ENCODE results near the gene PPARA.

The PPARA gene

DNA sequence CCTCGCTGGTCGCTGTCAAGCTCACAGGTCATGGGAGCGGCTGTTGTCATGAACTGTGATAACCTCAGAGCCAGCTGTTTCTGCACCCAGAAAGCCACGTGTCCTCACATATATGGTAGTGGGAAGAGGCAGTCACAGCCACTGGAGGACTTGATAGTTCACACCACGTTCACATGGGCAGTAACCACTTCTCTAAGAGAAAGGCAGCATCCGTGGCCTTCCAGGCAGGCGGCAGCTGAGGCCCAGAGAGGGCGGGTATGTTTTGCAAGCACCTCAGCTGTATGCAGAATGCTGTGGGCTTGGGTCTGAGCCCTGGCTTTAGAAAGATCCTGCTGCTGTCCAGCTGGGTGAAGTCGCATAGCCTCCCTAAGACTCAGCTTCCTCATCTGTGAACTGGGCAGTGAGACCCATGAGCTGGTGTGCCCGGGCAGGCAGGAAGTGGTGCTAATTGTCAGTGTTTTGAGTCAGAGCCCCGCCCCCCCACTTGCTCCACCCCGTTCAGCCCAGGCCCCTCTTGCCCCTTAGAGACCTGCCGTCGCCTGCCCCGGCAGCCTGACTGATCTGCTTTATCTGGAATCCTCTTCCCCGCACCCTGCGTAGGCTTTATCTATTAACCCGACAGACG is 130.8 kb downstream of the PPARA start:
- DNase-seq = no peak

- DNase-seq = no peak
Measured at GRCh38 chr22:46281866-46282678, 131.7 kb downstream of the PPARA start.

DNA sequence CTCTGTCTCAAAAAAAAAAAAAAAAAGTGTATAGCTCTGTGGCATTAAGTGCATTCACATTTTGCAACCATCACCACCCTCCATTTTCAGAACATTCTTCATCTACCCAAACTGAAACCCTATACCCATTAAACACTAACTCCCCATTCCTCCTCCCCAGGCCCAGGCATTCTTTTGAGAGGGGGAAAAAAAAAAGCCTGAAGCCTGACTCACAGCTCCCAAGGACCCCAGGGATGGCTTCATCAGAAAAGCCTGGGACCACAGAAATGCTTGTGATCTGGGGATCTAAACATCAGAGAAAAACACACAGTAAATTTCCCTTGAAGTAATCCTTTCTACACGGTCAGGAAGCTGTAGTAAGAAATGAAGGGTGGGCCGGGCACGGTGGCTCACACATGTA is 135.7 kb downstream of the PPARA start:
- DNase-seq = no peak

DNA sequence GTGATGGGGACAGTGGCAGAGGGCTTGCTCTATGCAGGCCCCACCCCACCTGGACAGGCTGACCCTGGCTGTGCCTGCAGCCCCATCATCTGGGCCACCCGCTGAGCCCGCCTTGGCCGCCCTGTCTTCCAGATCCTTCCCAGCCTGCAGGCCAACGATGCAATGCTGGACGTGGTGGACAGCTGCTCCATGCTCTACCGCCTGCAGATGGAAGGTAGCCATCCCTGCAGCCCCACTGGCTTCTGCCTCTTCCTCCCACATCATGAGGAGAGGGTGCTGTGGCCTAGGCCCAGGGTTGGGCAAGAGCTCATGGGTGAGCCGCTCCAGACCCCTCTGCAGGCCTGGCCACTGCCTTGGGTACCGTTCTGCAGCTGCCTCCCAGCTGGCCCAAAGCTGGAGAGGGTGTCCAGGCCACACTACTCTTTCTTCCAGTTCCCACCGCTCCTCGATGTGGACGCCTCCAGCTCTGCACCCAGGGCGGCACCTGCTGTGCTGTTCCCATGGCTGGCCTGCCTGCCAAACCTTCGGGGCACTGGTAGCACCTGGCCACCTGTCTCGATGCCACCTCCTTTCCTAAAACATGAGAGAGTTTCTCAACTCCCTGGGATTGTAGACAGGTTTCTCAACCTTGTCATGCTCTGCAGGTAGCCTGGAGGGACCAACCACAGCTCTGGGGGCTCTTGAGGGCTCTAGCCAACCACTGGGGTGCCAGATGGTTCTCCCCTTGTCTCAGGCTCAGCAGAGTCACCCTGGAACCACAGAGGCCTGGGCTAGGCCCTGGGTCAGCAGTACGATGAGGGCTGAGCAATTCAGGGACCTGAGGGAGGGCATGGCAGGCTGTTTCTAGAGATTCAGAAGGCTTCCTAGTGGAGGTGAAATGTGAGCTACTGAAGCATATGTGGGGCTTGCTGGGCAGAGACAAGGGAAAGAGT is 136.9 kb downstream of the PPARA start:
- DNase-seq = no peak

GRCh38 chr22:46287873-46288751 is 137.8 kb downstream of the PPARA start:
- no peak for DNase-seq

DNA sequence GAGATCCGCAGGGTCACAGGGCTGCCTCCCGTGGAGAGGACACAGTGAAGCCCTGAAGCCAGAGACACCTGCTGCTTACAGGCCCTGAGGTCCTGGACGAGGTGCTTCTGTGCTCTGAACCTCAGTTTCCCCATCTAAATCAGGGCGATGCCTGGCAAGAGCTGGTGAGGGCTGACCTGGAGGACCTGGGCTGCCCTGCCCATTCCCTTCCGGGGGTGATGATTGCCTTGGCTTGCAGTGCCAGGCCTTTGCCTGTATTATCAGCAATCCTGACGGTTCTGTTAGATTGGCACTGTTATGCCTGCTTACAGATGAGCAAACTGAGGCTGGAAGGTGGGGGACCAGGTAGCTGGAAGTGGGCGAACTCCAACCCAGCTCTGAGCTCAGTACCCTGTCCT is 138.5 kb downstream of the PPARA start:
- DNase-seq = no peak

DNA sequence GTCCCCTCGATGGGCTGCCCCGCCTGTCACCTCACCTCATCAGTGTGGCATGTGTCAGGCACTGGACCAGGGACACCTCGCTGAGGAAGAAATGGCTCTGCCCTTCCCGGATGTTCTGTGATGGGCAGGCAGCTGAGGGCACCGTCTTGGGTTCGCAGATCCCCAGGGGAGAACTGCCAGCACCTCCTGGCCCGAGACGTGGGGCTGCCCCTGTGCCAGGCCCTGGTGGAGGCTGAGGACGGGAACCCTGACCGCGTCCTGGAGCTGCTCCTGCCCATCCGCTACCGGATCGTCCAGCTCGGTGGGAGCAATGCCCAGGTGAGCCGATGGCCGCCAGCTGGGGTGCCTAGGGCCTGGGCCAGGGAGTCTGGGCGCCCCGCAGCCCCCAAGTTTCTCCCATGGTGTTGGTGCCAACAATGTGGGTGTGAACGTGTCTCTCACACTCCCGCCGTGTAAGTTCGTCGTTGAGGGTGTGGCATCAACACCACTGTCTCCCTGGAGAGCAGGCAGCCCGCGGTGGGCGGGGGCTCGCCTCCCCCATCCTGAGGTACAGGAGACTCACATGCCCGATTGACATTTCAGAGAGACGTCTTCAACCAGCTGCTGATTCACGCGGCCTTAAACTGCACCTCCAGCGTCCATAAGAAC is 139.0 kb downstream of the PPARA start:
- no peak for DNase-seq

GRCh38 chr22:46290121-46290842 is 140.0 kb downstream of the PPARA start:
- DNase-seq = no peak

- no peak for DNase-seq
Measured at GRCh38 chr22:46290843-46291785, 140.8 kb downstream of the PPARA start.

DNA sequence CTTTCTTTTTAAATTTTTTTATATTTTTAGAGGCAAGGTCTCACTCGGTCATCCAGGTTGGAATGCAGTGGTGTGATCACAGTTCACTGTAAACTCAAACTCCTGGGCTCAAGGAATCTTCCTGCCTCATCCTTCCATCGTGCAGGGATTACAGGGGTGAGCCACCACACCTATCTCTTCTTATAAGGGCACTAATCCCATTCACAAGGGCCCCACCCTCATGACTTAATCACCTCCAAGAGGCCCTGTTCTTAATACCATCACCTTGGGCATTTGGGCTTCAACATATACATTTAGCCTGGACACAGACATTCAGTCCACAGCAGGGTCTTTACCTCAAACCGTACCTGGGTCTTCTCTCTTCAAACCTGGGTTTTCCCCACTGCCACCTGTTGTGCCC is 141.8 kb downstream of the PPARA start:
- no peak for DNase-seq

DNA sequence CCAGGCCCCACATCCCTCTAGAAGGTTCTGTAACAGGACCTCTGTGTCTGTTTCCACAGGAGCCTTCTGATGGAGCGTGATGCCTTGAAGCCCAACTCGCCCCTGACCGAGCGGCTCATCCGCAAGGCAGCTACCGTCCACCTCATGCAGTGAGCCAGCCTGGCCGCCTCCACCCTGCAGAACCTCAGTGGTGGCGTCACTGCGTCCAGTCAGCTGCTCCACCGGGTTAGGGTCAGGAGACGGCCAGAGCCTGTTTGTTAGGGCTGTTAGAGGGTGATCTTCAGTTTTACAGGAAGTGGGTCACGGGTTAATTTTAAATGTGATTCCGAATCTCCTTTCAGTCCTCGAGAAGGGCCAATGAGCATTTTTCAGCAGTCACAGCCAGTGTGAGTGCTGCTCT is 142.4 kb downstream of the PPARA start:
- DNase-seq = no peak

All from T1000 (cell line).